HepG2 (cell line): ENCODE results near the gene TMCC2. TPM values are rescaled to one million over a fixed set of nuclear protein-coding genes. Genes with fewer than 3 reads are reported as not detected.

Experiments used
- AKAP8 ChIP-seq: sonication (generic); formaldehyde crosslinking; IDR thresholded peaks from 2 replicates; pipeline ENCODE4 v1.5.1; 2020; ENCODE audit warnings: mild to moderate bottlenecking, missing genetic modification reagents
- CAMTA2 ChIP-seq: sonication (generic); formaldehyde crosslinking; IDR thresholded peaks from 2 replicates; pipeline ENCODE4 v1.4.0; 2020; ENCODE audit warnings: mild to moderate bottlenecking, missing genetic modification reagents, borderline replicate concordance
- CCDC6 ChIP-seq: sonication (generic); formaldehyde crosslinking; IDR thresholded peaks from 2 replicates; pipeline ENCODE4 v1.8.1; 2022; ENCODE audit warnings: mild to moderate bottlenecking, missing genetic modification reagents, moderate library complexity
- ELF3 ChIP-seq: IDR thresholded peaks from 2 replicates; pipeline ENCODE4 v1.6.1; 2016; ENCODE audit warnings: missing genetic modification reagents, missing compliant biosample characterization
- IKZF4 ChIP-seq: sonication (generic); formaldehyde crosslinking; IDR thresholded peaks from 2 replicates; pipeline ENCODE4 v1.5.1; 2020; ENCODE audit warnings: borderline replicate concordance, mild to moderate bottlenecking, low read depth, missing genetic modification reagents; ENCODE audit errors: not compliant biosample characterization
- KLF13 ChIP-seq: sonication (generic); formaldehyde crosslinking; IDR thresholded peaks from 2 replicates; pipeline ENCODE4 v1.4.0; 2020; ENCODE audit warnings: mild to moderate bottlenecking, missing genetic modification reagents
- KLF9 ChIP-seq: IDR thresholded peaks from 2 replicates; pipeline ENCODE4 v1.6.1; 2016; ENCODE audit warnings: low read depth
- MAFK ChIP-seq, 2 experiments: IDR thresholded peaks in 1 of 2; conservative IDR thresholded peaks in 1 of 2; 2 replicates each; pipeline ENCODE4 v1.6.1; 2011; ENCODE audit warnings: improper control_type of control experiment in 2 of 2, low read length in 2 of 2
- MLLT10 ChIP-seq: sonication (generic); formaldehyde crosslinking; IDR thresholded peaks from 2 replicates; pipeline ENCODE4 v1.4.0; 2020; ENCODE audit warnings: missing genetic modification reagents
- MYNN ChIP-seq: sonication (generic); formaldehyde crosslinking; IDR thresholded peaks from 2 replicates; pipeline ENCODE4 v1.4.0; 2020; ENCODE audit warnings: mild to moderate bottlenecking, low read depth, missing genetic modification reagents
- NFIC ChIP-seq: IDR thresholded peaks from 2 replicates; pipeline ENCODE4 v1.6.1; 2012; ENCODE audit warnings: mild to moderate bottlenecking, low read length, inconsistent platforms
- NR2C2 ChIP-seq: sonication (generic); formaldehyde crosslinking; IDR thresholded peaks from 2 replicates; pipeline ENCODE4 v1.4.0; 2020; ENCODE audit warnings: missing genetic modification reagents, mild to moderate bottlenecking, moderate library complexity, borderline replicate concordance
- RAD51 ChIP-seq: fragments of 450-650 bp; IDR thresholded peaks from 2 replicates; pipeline ENCODE4 v1.6.1; 2016; ENCODE audit warnings: borderline replicate concordance
- SMAD3 ChIP-seq: sonication (generic); formaldehyde crosslinking; IDR thresholded peaks from 2 replicates; pipeline ENCODE4 v1.4.0; 2020; ENCODE audit warnings: missing genetic modification reagents
- SRY ChIP-seq: sonication (generic); formaldehyde crosslinking; IDR thresholded peaks from 2 replicates; pipeline ENCODE4 v1.8.0; 2022; ENCODE audit warnings: mild to moderate bottlenecking, missing genetic modification reagents
- TCF12 ChIP-seq, 2 experiments: fragments of 450-650 bp in 1 of 2; sonication (generic) in 1 of 2; formaldehyde crosslinking in 1 of 2; IDR thresholded peaks; 2 replicates each; pipeline versions ENCODE4 v1.6.1 to v1.8.0; 2017 to 2022; ENCODE audit warnings: antibody characterized with exemption in 1 of 2, mild to moderate bottlenecking in 1 of 2, missing genetic modification reagents in 1 of 2, moderate library complexity in 1 of 2
- ZFP41 ChIP-seq: sonication (generic); formaldehyde crosslinking; IDR thresholded peaks from 2 replicates; pipeline ENCODE4 v1.4.0; 2020; ENCODE audit warnings: mild to moderate bottlenecking, missing genetic modification reagents, borderline replicate concordance
- ZFYVE20 ChIP-seq: sonication (generic); formaldehyde crosslinking; IDR thresholded peaks from 2 replicates; pipeline ENCODE4 v1.8.0; 2023; ENCODE audit warnings: low read depth, mild to moderate bottlenecking, moderate library complexity, missing genetic modification reagents, borderline replicate concordance
- ZNF17 ChIP-seq: sonication (generic); formaldehyde crosslinking; IDR thresholded peaks from 2 replicates; pipeline ENCODE4 v1.5.0; 2020; ENCODE audit warnings: mild to moderate bottlenecking, missing genetic modification reagents
- ZNF234 ChIP-seq: sonication (generic); formaldehyde crosslinking; conservative IDR thresholded peaks from 2 replicates; pipeline ENCODE4 v1.5.1; 2020; ENCODE audit warnings: mild to moderate bottlenecking, missing genetic modification reagents
- ZNF570 ChIP-seq: sonication (generic); formaldehyde crosslinking; IDR thresholded peaks from 2 replicates; pipeline ENCODE4 v1.4.0; 2020; ENCODE audit warnings: mild to moderate bottlenecking, missing genetic modification reagents, borderline replicate concordance
- polyA plus RNA-seq, 8 experiments: library from polyadenylated mRNA; depleted of rRNA in 3 of 8; stranded (reverse) in 7 of 8; unstranded in 1 of 8; fragments of >200 nt; fragmentation: Illumina TruSeq in 4 of 8; extraction: Trizol in 4 of 8; gene quantifications; 2 replicates each; pipeline versions ENCODE4 v1.2.1 to v1.2.3, GENCODE V29; 2011 to 2016; ENCODE audit warnings: low read depth in 4 of 8, missing spikeins in 1 of 8, mixed read lengths in 1 of 8; ENCODE audit not compliant: insufficient read depth in 1 of 8
- total RNA-seq, 5 experiments: library from RNA; depleted of rRNA; stranded (reverse); fragments of >200 nt; fragmentation: Illumina TruSeq; extraction: Trizol; gene quantifications; 2 replicates each; pipeline ENCODE4 v1.2.3, GENCODE V29; 2016; ENCODE audit warnings: low read depth in 1 of 5
- TF ChIP-seq, protein P1 (sequence below): IDR thresholded peaks from 2 replicates; pipeline ENCODE4 v1.6.1; 2018; ENCODE audit warnings: missing genetic modification reagents, mild to moderate bottlenecking, missing compliant biosample characterization
- TF ChIP-seq, protein P2 (sequence below): sonication (generic); formaldehyde crosslinking; IDR thresholded peaks from 2 replicates; pipeline ENCODE4 v1.4.0; 2020; ENCODE audit warnings: missing genetic modification reagents, borderline replicate concordance
- TF ChIP-seq, protein P3 (sequence below): sonication (generic); formaldehyde crosslinking; IDR thresholded peaks from 2 replicates; pipeline ENCODE4 v1.8.0; 2022; ENCODE audit warnings: mild to moderate bottlenecking, missing genetic modification reagents, moderate library complexity

The TMCC2 gene
- total and polyA plus RNA-seq, 2 of the 13 experiments (the other 11 are each of a cell fraction or from before 2014, with no cell fraction given) = 0.12 to 0.24 TPM

DNA sequence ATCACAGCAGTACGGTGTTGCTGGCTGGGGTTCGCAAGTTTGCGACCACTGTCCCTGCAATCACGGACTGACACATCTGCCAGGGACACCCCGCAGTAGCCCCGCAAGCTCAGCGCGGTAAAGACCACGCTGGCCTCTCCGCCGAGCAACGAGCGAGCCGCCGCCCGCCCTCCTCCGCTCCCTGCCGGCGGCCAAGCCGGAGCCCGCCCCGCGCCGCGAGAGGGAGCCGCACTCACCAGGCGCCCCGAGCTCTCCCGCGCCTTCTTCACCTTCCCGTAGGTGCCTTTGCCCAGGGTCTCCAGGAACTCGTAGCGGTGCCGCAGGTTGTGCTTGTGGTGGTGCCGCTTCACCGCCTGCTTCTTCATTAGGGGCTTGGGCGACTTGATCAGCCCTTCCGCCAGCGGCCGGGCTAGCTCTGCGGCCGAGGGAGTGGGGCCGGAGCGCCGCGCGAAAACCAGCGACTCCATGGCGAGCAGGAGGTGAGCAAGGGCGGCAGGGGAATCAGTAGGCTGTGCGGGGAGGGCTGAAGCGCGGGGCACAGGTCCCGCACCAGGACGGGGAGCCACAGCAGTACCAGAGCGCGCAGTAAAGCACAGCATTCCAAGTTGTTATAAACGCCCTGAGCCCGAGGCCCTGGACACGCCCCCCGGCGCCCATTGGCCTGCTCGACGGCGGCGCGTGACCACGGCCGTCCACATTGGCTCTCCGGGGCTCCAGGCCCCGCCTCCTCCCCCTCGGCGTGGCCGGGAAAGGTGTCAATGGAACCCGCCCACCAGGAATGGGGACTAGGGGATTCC is 93.6 kb downstream of the TMCC2 start, which contains the start of gene NUAK2 (continued):
- TF ChIP-seq ELF3 (CRISPR knock-in tag) (peak; percentile 52), ZNF17 (CRISPR knock-in tag) (no peak), ZFYVE20 (CRISPR knock-in tag) (no peak), SMAD3 (CRISPR knock-in tag) (peak; percentile 58; the same call in 1 of the 2 replicates), KLF13 (CRISPR knock-in tag) (no peak), MYNN (CRISPR knock-in tag) (no peak; the same call in 1 of the 2 replicates), TCF12 (IDR thresholded peaks at IDR 0.05) (no peak), TCF12 (CRISPR knock-in tag; IDR thresholded peaks at IDR 0.05) (no peak), ZFP41 (0 out of 2 replicates have a peak, but pooled peaks have one; percentile 48), ZNF570 (CRISPR knock-in tag) (no peak), ZNF234 (CRISPR knock-in tag) (no peak), KLF9 (CRISPR knock-in tag) (no peak), CAMTA2 (CRISPR knock-in tag) (peak; percentile 46; the same call in 1 of the 2 replicates), SRY (0 out of 2 replicates have a peak, but pooled peaks have one; percentile 57), NR2C2 (no peak), MLLT10 (CRISPR knock-in tag) (no peak), MAFK (conservative IDR thresholded peaks at IDR 0.05 in 1 of 2, IDR thresholded peaks at IDR 0.05 in 1 of 2; ENCODE audit: low read length in 2 of 2) (no peak), AKAP8 (CRISPR knock-in tag) (no peak), NFIC (no peak), IKZF4 (CRISPR knock-in tag) (peak; percentile 69), CCDC6 (CRISPR knock-in tag) (no peak), RAD51 (no peak)
- TF ChIP-seq, protein P1, sequence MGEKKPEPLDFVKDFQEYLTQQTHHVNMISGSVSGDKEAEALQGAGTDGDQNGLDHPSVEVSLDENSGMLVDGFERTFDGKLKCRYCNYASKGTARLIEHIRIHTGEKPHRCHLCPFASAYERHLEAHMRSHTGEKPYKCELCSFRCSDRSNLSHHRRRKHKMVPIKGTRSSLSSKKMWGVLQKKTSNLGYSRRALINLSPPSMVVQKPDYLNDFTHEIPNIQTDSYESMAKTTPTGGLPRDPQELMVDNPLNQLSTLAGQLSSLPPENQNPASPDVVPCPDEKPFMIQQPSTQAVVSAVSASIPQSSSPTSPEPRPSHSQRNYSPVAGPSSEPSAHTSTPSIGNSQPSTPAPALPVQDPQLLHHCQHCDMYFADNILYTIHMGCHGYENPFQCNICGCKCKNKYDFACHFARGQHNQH (CRISPR knock-in tag) = no peak; the same call in 1 of the 2 replicates
- TF ChIP-seq, protein P2, sequence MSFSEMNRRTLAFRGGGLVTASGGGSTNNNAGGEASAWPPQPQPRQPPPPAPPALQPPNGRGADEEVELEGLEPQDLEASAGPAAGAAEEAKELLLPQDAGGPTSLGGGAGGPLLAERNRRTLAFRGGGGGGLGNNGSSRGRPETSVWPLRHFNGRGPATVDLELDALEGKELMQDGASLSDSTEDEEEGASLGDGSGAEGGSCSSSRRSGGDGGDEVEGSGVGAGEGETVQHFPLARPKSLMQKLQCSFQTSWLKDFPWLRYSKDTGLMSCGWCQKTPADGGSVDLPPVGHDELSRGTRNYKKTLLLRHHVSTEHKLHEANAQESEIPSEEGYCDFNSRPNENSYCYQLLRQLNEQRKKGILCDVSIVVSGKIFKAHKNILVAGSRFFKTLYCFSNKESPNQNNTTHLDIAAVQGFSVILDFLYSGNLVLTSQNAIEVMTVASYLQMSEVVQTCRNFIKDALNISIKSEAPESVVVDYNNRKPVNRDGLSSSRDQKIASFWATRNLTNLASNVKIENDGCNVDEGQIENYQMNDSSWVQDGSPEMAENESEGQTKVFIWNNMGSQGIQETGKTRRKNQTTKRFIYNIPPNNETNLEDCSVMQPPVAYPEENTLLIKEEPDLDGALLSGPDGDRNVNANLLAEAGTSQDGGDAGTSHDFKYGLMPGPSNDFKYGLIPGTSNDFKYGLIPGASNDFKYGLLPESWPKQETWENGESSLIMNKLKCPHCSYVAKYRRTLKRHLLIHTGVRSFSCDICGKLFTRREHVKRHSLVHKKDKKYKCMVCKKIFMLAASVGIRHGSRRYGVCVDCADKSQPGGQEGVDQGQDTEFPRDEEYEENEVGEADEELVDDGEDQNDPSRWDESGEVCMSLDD (CRISPR knock-in tag) = no peak
- TF ChIP-seq, protein P3, sequence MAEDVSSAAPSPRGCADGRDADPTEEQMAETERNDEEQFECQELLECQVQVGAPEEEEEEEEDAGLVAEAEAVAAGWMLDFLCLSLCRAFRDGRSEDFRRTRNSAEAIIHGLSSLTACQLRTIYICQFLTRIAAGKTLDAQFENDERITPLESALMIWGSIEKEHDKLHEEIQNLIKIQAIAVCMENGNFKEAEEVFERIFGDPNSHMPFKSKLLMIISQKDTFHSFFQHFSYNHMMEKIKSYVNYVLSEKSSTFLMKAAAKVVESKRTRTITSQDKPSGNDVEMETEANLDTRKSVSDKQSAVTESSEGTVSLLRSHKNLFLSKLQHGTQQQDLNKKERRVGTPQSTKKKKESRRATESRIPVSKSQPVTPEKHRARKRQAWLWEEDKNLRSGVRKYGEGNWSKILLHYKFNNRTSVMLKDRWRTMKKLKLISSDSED (CRISPR knock-in tag) = no peak
